ACC112 (cell line): Measurements from ENCODE around the gene FBXL7.

Experiments used
- H2AFZ ChIP-seq: fragments of 200-600 bp; sonication (generic); one replicate; pipeline ENCODE4 v1.6.0; 2017; ENCODE audit warnings: antibody characterized with exemption, low read length; ENCODE audit not compliant: unreplicated experiment
- H3K27ac ChIP-seq: fragments of 200-600 bp; sonication (generic); 2 replicates; pipeline ENCODE4 v1.5.1; 2014; ENCODE audit warnings: low read depth, mild to moderate bottlenecking, antibody characterized with exemption, low read length, moderate library complexity
- H3K27me3 ChIP-seq: fragments of 200-600 bp; sonication (generic); 2 replicates; pipeline ENCODE4 v1.6.1; 2014; ENCODE audit warnings: mild to moderate bottlenecking, antibody characterized with exemption, low read length, moderate library complexity, mixed read lengths; ENCODE audit not compliant: insufficient read depth
- H3K36me3 ChIP-seq: fragments of 200-600 bp; sonication (generic); 2 replicates; pipeline ENCODE4 v1.6.1; 2016; ENCODE audit warnings: mild to moderate bottlenecking, antibody characterized with exemption, low read length, moderate library complexity, mixed read lengths; ENCODE audit not compliant: insufficient read depth
- H3K4me1 ChIP-seq: fragments of 200-600 bp; sonication (generic); one replicate; pipeline ENCODE4 v1.6.1; 2016; ENCODE audit warnings: low read length, mixed read lengths; ENCODE audit not compliant: insufficient read depth, unreplicated experiment, control insufficient read depth
- H3K4me3 ChIP-seq: fragments of 200-600 bp; sonication (generic); 2 replicates; pipeline ENCODE4 v1.5.1; 2014; ENCODE audit warnings: mild to moderate bottlenecking, low read depth, low read length
- H3K79me2 ChIP-seq: fragments of 200-600 bp; sonication (generic); one replicate; pipeline ENCODE4 v1.6.0; 2016; ENCODE audit warnings: low read length; ENCODE audit not compliant: control insufficient read depth, unreplicated experiment, insufficient read depth

FBXL7 gene

DNA sequence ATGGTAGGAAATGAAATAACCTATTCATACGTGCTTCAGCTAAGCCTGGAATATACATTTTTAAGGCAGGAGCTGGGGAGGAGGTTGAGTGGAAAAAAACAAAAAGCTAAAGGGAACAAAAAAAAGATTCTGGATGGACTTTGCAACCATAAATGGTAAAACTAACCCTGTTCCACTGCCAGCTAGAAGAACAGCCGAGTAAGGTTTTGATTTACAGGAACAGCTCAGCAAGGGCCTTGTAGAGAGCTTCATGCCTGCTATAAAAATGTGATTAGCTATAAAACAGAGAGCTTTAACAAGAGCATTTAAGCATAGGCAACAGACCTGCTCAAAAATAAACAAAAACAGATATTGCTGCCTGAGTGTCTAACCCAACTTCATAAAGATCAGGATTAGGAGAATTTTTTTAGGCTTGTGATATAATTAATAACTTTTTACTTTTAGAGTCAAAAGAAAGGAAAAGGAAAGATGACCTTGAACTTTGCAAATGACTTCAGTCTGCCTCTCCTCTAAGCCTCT lies 194.8 kb downstream of the FBXL7 start:
- no peak overlapping the region for H3K4me3 ChIP-seq
- H3K79me2 ChIP-seq, result peaks cover 9% of the 10 kb centered on the region
- no peak overlapping the region for H3K27ac ChIP-seq
- peaks cover 14% of the 10 kb centered on the region for H3K4me1 ChIP-seq
- H3K27me3 ChIP-seq, result no peaks in the 10 kb centered on the region
- H2AFZ ChIP-seq, result no peak overlapping the region
- H3K36me3 ChIP-seq, result no peaks in the 10 kb centered on the region

DNA sequence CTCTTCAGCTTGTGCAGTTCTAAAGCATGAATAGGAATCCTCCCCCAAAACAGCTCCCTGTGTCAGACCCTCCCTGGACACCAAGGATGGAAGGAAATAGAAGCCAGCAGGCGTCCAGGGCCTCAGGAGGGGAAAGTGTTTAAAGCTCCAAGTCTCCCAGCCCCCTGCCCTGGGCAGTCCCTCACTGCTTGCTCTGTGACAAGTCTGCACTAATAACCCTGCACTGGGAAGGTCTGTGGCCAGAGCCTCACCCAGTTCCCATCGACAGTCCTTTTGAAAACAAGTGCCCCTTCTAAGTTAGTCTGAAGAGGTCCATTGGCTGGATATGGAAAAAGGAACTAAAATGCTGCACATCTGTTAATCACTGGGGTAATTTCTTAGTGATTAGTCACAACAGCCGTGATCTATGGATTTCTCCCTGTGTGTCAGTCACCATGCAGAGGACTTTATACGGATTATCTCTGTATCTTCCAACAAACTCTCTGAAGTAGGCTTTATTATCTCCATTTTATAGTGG lies 195.3 kb downstream of the FBXL7 start:
- Histone ChIP-seq H3K27ac (no peak overlapping the region), H3K4me1 (peaks cover 14% of the 10 kb centered on the region)

DNA sequence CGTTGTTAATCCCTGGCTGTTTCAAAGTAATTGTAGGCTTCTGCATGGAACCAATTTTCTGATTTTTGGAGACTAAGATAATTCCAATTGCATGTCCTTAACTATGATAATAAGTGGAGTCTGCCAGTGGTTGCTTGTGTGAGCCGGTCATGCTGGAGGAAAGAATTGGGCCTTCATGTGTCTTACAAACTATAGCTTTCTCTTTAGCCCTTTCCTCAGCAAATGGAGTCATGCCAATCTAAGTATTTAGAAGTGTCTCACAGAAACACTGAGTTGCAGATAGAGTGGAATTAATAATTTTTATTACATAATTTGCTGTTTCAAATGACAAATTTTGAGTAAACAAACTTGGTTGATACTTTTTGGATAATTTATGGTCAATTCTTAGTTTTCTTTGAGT lies 200.4 kb downstream of the FBXL7 start:
- Histone ChIP-seq H3K27me3 (no peaks in the 10 kb centered on the region), H3K4me3 (no peak overlapping the region), H3K27ac (no peak overlapping the region), H3K4me1 (peaks cover 16% of the 10 kb centered on the region), H3K79me2 (peaks cover 2% of the 10 kb centered on the region), H3K36me3 (no peaks in the 10 kb centered on the region), H2AFZ (no peak overlapping the region)

More for the DNA sequence above, 195.3 kb downstream of the FBXL7 start:
- H3K79me2 ChIP-seq, result peaks cover 9% of the 10 kb centered on the region
- no peaks in the 10 kb centered on the region for H3K27me3 ChIP-seq
- no peaks in the 10 kb centered on the region for H3K36me3 ChIP-seq
- H3K4me3 ChIP-seq, result no peak overlapping the region
- H2AFZ ChIP-seq, result no peak overlapping the region

DNA sequence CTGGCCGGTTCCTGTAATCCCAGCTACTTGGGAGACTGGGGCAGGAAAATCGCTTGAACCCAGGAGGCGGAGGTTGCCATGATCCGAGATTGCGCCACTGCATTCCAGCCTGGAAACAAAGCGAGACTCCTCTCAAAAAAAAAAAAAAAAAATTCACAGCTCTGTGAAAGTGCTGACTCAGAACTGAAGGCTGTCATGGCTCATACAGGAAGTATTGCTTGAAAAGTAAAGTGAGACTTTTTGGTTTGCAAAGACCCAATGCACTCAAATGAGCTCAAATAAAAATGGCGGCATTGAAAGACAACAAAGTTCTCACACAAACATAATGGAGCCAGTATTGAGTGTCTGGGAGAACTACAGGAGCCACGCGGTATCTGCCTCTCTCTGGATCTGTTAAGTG lies 202.1 kb downstream of the FBXL7 start:
- Histone ChIP-seq H2AFZ (peak overlapping the region; percentile 29), H3K27ac (no peak overlapping the region), H3K36me3 (no peaks in the 10 kb centered on the region), H3K4me3 (no peak overlapping the region), H3K27me3 (no peaks in the 10 kb centered on the region), H3K4me1 (peaks cover 12% of the 10 kb centered on the region), H3K79me2 (peaks cover 2% of the 10 kb centered on the region)

DNA sequence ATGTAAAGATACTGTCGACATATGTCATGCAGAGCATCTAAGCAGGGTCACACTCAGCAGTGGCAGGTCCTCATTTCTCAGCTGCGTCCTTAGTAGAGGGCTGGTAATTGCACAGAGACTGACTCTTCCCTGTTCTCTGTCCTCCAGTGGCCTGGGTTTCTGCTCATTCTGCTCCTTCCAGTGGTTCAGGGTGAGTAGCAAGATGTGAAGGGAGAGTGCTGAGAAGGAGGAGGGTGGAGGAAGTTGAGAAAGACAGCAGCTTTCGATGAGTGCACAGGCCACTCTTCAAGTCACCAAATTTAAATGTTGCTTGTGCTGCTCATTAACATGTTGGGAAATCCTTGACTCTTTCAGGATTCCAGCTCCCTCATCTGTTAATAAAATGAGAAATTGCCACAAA lies 203.9 kb downstream of the FBXL7 start:
- no peaks in the 10 kb centered on the region for H3K27me3 ChIP-seq
- H3K36me3 ChIP-seq, result no peaks in the 10 kb centered on the region
- H3K4me3 ChIP-seq, result no peak overlapping the region
- peaks cover 12% of the 10 kb centered on the region for H3K4me1 ChIP-seq
- H3K79me2 ChIP-seq, result peaks cover 4% of the 10 kb centered on the region
- no peak overlapping the region for H2AFZ ChIP-seq
- no peak overlapping the region for H3K27ac ChIP-seq

DNA sequence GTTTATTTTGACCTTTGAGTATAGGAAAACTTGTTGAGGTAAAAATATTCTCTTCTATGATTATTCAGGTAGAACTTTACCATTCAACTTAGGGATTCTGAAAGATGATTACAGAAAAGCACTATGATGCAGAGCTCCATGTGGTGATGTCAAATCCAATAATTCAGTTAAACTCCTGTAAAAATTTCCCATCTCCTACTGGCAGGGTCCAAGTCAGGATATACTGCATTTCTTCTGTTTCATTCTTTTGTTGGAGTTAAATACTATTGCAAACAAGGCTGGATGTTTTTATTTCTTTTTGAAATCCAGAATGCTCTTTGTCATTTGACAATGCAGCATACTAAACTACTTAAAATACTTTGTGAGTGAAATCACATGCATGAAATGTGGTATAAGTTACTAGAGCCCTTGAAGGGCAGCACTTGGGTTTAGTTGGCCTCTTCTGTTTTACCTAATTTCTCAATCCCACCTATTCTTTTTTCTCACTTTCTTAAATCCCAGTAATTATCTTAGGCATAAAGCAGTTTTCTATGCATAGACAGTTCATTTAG lies 204.5 kb downstream of the FBXL7 start:
- Histone ChIP-seq H2AFZ (no peak overlapping the region), H3K27ac (no peak overlapping the region)

DNA sequence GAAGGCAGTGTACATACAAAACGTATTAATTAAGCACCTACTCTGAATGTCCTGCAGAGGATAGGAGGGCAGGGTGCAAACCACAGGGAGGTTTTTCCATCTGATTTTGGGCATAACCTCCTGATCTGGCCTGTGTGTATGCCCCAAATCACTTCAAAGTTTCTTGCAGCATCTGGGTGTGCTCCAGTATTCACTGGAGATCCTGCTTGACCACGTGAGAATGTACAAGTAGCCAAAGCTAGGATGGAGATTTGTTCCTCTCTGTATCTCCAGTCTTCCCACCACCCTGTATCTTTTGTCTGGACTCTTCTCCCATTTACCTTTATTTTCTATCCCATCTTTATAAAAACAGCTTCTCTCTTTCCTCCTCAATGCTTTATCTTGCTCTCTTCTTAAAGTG lies 207.7 kb downstream of the FBXL7 start:
- Histone ChIP-seq H3K27ac (no peak overlapping the region), H3K27me3 (no peaks in the 10 kb centered on the region), H3K79me2 (peaks cover 4% of the 10 kb centered on the region), H2AFZ (no peak overlapping the region), H3K4me3 (no peak overlapping the region), H3K4me1 (peaks cover 7% of the 10 kb centered on the region), H3K36me3 (no peaks in the 10 kb centered on the region)

More for the DNA sequence above, 204.5 kb downstream of the FBXL7 start:
- no peak overlapping the region for H3K4me3 ChIP-seq
- no peaks in the 10 kb centered on the region for H3K27me3 ChIP-seq
- no peaks in the 10 kb centered on the region for H3K36me3 ChIP-seq
- peaks cover 4% of the 10 kb centered on the region for H3K79me2 ChIP-seq
- peaks cover 12% of the 10 kb centered on the region for H3K4me1 ChIP-seq

DNA sequence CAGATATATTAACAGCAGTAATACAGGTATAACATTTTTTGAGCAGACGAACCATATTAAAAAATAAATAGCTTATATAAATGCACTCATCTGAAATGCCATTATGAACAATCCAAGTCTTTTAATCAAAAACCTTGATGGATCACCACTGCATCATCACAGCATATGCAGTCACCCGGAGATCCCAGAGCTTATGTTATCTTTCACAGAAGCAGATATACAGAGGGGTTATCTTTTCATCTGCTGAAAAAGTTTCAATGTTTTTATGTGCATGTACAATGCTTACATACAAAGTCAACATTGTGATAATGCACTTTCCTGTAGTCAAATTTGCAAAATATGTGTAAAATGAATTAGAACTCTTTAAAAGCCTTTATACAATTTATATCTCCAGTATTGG lies 211.9 kb downstream of the FBXL7 start:
- Histone ChIP-seq H3K4me1 (peaks cover 13% of the 10 kb centered on the region), H2AFZ (no peak overlapping the region), H3K36me3 (no peaks in the 10 kb centered on the region), H3K4me3 (no peak overlapping the region), H3K27ac (no peak overlapping the region), H3K79me2 (peaks cover 10% of the 10 kb centered on the region), H3K27me3 (no peaks in the 10 kb centered on the region)

DNA sequence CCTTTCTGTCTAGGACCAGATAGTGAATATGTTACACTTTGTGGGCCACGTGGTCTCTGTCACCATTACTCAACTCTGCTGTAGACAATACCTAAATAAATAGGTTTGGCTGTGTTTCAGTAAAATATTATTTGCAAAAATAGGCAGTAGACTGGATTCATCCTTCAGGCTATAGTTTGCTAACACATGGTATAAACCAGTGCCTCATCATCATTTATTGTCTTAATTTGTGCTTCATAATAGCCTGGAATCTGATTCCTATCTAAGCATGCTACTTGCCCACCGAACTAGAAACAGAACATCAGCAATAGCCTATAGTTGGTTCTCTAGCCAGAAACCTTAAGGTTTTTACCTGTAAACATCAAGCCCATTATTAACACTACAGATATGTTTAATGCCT lies 215.6 kb downstream of the FBXL7 start:
- H3K4me1 ChIP-seq, result peaks cover 30% of the 10 kb centered on the region
- H3K4me3 ChIP-seq, result no peak overlapping the region
- no peaks in the 10 kb centered on the region for H3K36me3 ChIP-seq
- H3K79me2 ChIP-seq, result peaks cover 11% of the 10 kb centered on the region
- H3K27me3 ChIP-seq, result no peaks in the 10 kb centered on the region
- H2AFZ ChIP-seq, result no peak overlapping the region
- H3K27ac ChIP-seq, result no peak overlapping the region

DNA sequence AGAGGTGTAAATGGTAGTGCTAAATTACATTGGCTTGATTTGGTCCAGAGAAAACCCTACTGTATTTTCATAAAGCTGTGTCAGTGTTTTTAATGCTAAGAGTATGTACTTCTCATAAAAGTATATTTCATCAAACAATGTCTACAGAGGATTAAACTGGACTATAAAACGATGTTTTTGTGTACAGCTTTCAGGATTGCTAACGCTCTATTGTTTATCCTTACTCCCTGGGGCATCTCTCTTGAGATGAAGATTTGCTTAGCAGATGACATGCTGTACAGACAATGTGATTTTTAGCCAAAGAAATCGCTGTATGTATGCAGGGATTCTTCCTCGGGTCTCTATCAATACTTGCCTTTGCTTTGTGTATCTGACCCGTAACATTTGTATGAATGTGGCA lies 216.0 kb downstream of the FBXL7 start:
- H3K36me3 ChIP-seq, result no peaks in the 10 kb centered on the region
- H3K79me2 ChIP-seq, result peaks cover 11% of the 10 kb centered on the region
- no peak overlapping the region for H3K27ac ChIP-seq
- no peak overlapping the region for H3K4me3 ChIP-seq
- peaks cover 30% of the 10 kb centered on the region for H3K4me1 ChIP-seq
- no peak overlapping the region for H2AFZ ChIP-seq
- no peaks in the 10 kb centered on the region for H3K27me3 ChIP-seq

DNA sequence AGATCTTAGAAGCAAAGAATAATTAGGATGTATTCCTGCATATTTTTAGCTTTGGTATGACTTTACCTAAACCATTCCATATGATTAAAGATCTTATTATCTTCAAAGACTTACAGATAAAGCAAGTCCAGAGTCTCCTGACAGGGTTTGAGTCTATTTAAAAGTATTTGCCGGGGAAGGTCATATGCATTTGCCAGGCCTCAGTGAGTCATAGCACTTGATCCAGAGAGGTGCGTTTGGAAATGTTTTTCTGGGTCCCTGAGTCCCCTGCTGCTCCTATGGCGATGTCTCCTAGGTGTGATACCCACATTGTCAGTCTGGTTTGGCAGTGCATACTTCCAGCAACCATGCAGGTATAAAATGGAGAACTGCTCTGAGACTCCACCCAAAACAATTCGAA lies 217.0 kb downstream of the FBXL7 start:
- no peaks in the 10 kb centered on the region for H3K27me3 ChIP-seq
- H3K27ac ChIP-seq, result no peak overlapping the region
- H3K4me1 ChIP-seq, result peaks cover 30% of the 10 kb centered on the region
- no peak overlapping the region for H2AFZ ChIP-seq
- no peak overlapping the region for H3K4me3 ChIP-seq
- H3K36me3 ChIP-seq, result no peaks in the 10 kb centered on the region
- H3K79me2 ChIP-seq, result peaks cover 11% of the 10 kb centered on the region
